NK-92 (cell line): ENCODE data around the gene PUM2.
"Not testable (repeated sequence)": the region's sequence is repeated elsewhere in the genome, so short reads cannot be mapped to it uniquely, and the experiment has no call there.

Source experiments
- DNase-seq: peaks from one replicate; lab custom pipeline; 2025; ENCODE audit not compliant: unreplicated experiment; lab: John Stamatoyannopoulos, UW

Gene PUM2

GRCh38 chr2:20369366-20369765, 18.7 kb upstream of the PUM2 start:
- DNase-seq = no peak

- DNase-seq = no peak
Measured at GRCh38 chr2:20368706-20369105, 18.1 kb upstream of the PUM2 start.

- not testable (repeated sequence) for DNase-seq
Measured at GRCh38 chr2:20367929-20368328, 17.3 kb upstream of the PUM2 start.

GRCh38 chr2:20366672-20367116, 16.1 kb upstream of the PUM2 start:
- no peak for DNase-seq

- DNase-seq = no peak
Measured at GRCh38 chr2:20365249-20365817, 14.7 kb upstream of the PUM2 start.

- no peak for DNase-seq
Measured at GRCh38 chr2:20363578-20363977, 12.9 kb upstream of the PUM2 start.

GRCh38 chr2:20362701-20363435, 12.2 kb upstream of the PUM2 start:
- no peak for DNase-seq

- DNase-seq = no peak
Measured at GRCh38 chr2:20361893-20362292, 11.2 kb upstream of the PUM2 start.

- no peak for DNase-seq
Measured at GRCh38 chr2:20359096-20359495, 8.5 kb upstream of the PUM2 start.

- no peak for DNase-seq
Measured at GRCh38 chr2:20357638-20358389, 7.2 kb upstream of the PUM2 start.

- DNase-seq = no peak
Measured at GRCh38 chr2:20356042-20356441, 5.4 kb upstream of the PUM2 start.

- DNase-seq = no peak
Measured at GRCh38 chr2:20355131-20355530, 4.5 kb upstream of the PUM2 start.

GRCh38 chr2:20353241-20353992, 2.8 kb upstream of the PUM2 start:
- no peak for DNase-seq

GRCh38 chr2:20352581-20353216, 2.1 kb upstream of the PUM2 start:
- no peak for DNase-seq

GRCh38 chr2:20352230-20352578, 1.6 kb upstream of the PUM2 start:
- no peak for DNase-seq

GRCh38 chr2:20351555-20352229, 1.0 kb upstream of the PUM2 start:
- no peak for DNase-seq

GRCh38 chr2:20350041-20350712, 467 bp downstream of the PUM2 start:
- DNase-seq = no peak

GRCh38 chr2:20349513-20349921, 1.1 kb downstream of the PUM2 start:
- no peak for DNase-seq

GRCh38 chr2:20348542-20348941, 2.1 kb downstream of the PUM2 start:
- DNase-seq = no peak
